22Rv1 (cell line): Measurements from ENCODE around the gene PAQR9.

Experiments
- ZFX ChIP-seq: fragments of 450-650 bp; IDR thresholded peaks from 2 replicates; pipeline ENCODE4 v1.6.1; 2017; ENCODE audit warnings: antibody characterized with exemption, borderline replicate concordance
- TF ChIP-seq, protein P1 (sequence below): fragments of 450-650 bp; IDR thresholded peaks from 2 replicates; pipeline ENCODE4 v1.5.1; 2017; ENCODE audit warnings: mild to moderate bottlenecking

- TF ChIP-seq, protein P1, sequence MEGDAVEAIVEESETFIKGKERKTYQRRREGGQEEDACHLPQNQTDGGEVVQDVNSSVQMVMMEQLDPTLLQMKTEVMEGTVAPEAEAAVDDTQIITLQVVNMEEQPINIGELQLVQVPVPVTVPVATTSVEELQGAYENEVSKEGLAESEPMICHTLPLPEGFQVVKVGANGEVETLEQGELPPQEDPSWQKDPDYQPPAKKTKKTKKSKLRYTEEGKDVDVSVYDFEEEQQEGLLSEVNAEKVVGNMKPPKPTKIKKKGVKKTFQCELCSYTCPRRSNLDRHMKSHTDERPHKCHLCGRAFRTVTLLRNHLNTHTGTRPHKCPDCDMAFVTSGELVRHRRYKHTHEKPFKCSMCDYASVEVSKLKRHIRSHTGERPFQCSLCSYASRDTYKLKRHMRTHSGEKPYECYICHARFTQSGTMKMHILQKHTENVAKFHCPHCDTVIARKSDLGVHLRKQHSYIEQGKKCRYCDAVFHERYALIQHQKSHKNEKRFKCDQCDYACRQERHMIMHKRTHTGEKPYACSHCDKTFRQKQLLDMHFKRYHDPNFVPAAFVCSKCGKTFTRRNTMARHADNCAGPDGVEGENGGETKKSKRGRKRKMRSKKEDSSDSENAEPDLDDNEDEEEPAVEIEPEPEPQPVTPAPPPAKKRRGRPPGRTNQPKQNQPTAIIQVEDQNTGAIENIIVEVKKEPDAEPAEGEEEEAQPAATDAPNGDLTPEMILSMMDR = no peak
- TF ChIP-seq ZFX = no peak
Observed at GRCh38 chr3:142950972-142951371, 12.5 kb downstream of the PAQR9 start.
